B cell (primary cell): ENCODE results near the gene DNAH10. TPM values are rescaled to one million over a fixed set of nuclear protein-coding genes. Genes with fewer than 3 reads are reported as not detected.

ENCODE experiments used
- ATAC-seq: fragments of 200-7000 bp; cut with Tn5 transposase; one replicate; pipeline ENCODE4 v1.10.0; 2021; ENCODE audit warnings: low read depth, mild to moderate bottlenecking, moderate number of reproducible peaks, moderate library complexity
- CTCF ChIA-PET: fragments of 350-600 bp; sonication (Branson Sonifier 250); formaldehyde crosslinking; loops from one replicate; lab custom pipeline; 2021; ENCODE audit warnings: antibody characterized with exemption, inconsistent platforms; lab: Charles Lee
- POLR2A ChIA-PET: fragments of 350-600 bp; sonication (Branson Sonifier 250); formaldehyde crosslinking; loops from one replicate; lab custom pipeline; 2021; ENCODE audit warnings: antibody characterized with exemption; lab: Charles Lee
- DNase-seq: peaks from one replicate; pipeline ENCODE4 v3.0.0; 2013
- H2AFZ ChIP-seq: 2 replicates; pipeline ENCODE4 v1.6.1; 2012; ENCODE audit warnings: mild to moderate bottlenecking, low read depth, low read length; ENCODE audit not compliant: insufficient read depth, poor library complexity, severe bottlenecking
- H3K27ac ChIP-seq, 2 donors: 1 replicate in 1 of 2; 2 replicates in 1 of 2; pipeline ENCODE4 v1.5.1; 2012 to 2013; ENCODE audit warnings: low read length in 2 of 2, mild to moderate bottlenecking in 2 of 2, moderate library complexity in 1 of 2
- H3K27me3 ChIP-seq, 4 experiments: fragments of 200-600 bp in 1 of 4; sonication (generic) in 1 of 4; replicated peaks in 1 of 4; 1 replicate in 2 of 4; 2 replicates in 2 of 4; pipeline versions ENCODE4 v1.6.1 to v1.7.0; 2013 to 2016; ENCODE audit warnings: low read length in 3 of 4, mild to moderate bottlenecking in 2 of 4, mixed read lengths in 1 of 4, moderate library complexity in 1 of 4; ENCODE audit not compliant: insufficient read depth in 4 of 4, control insufficient read depth in 3 of 4; ENCODE audit errors: control extremely low read depth in 1 of 4
- H3K36me3 ChIP-seq, 2 experiments: replicated peaks in 1 of 2; 1 replicate in 1 of 2; 2 replicates in 1 of 2; pipeline versions ENCODE4 v1.6.1 to v1.7.1; 2013; ENCODE audit warnings: low read length in 1 of 2; ENCODE audit not compliant: insufficient read depth in 2 of 2, control insufficient read depth in 1 of 2; ENCODE audit errors: control extremely low read depth in 1 of 2, extremely low read depth in 1 of 2
- H3K4me1 ChIP-seq, 2 donors: fragments of 200-600 bp in 1 of 2; sonication (generic) in 1 of 2; 1 replicate in 1 of 2; 2 replicates in 1 of 2; pipeline versions ENCODE4 v1.5.1 to v1.6.1; 2013 to 2017; ENCODE audit warnings: low read length in 2 of 2; ENCODE audit not compliant: control insufficient read depth in 2 of 2, insufficient read depth in 2 of 2
- H3K4me2 ChIP-seq: replicated peaks from 2 replicates; pipeline ENCODE3; 2012; ENCODE audit warnings: mild to moderate bottlenecking, low read depth, low read length; ENCODE audit not compliant: poor library complexity, severe bottlenecking
- H3K4me3 ChIP-seq, 5 experiments: fragments of 200-600 bp in 1 of 5; sonication (generic) in 1 of 5; 1 replicate in 3 of 5; 2 replicates in 2 of 5; pipeline versions ENCODE4 v1.5.1 to v1.7.0; 2011 to 2016; ENCODE audit warnings: low read length in 4 of 5, mild to moderate bottlenecking in 4 of 5, low read depth in 2 of 5, control low read depth in 1 of 5, moderate library complexity in 1 of 5; ENCODE audit not compliant: insufficient read depth in 1 of 5; ENCODE audit errors: control extremely low read depth in 1 of 5, extremely low read depth in 1 of 5
- H3K79me2 ChIP-seq: fragments of 200-600 bp; sonication (generic); one replicate; pipeline ENCODE4 v1.6.0; 2016; ENCODE audit warnings: low read length; ENCODE audit not compliant: control insufficient read depth, insufficient read depth
- H3K9ac ChIP-seq: fragments of 200-600 bp; sonication (generic); 2 replicates; pipeline ENCODE4 v1.6.1; 2017; ENCODE audit warnings: mild to moderate bottlenecking, low read length, moderate library complexity
- H3K9me3 ChIP-seq, 3 donors: one replicate each; pipeline versions ENCODE4 v1.6.1 to v1.7.1; 2013; ENCODE audit warnings: low read length in 2 of 3; ENCODE audit not compliant: control insufficient read depth in 2 of 3, insufficient read depth in 1 of 3; ENCODE audit errors: control extremely low read depth in 1 of 3
- H4K20me1 ChIP-seq: 2 replicates; pipeline ENCODE4 v1.6.0; 2012; ENCODE audit warnings: mild to moderate bottlenecking, low read length; ENCODE audit not compliant: insufficient read depth, control insufficient read depth, poor library complexity, severe bottlenecking
- H3K27ac Mint-ChIP-seq: one replicate; pipeline ENCODE4 v1.8.0; 2021; ENCODE audit warnings: mixed read lengths
- H3K27me3 Mint-ChIP-seq: one replicate; pipeline ENCODE4 v1.8.0; 2021; ENCODE audit warnings: mixed read lengths
- H3K4me1 Mint-ChIP-seq: one replicate; pipeline ENCODE4 v1.8.0; 2021; ENCODE audit warnings: mixed read lengths
- H3K4me3 Mint-ChIP-seq: one replicate; pipeline ENCODE4 v1.8.0; 2021; ENCODE audit warnings: mixed read lengths
- H3K9me3 Mint-ChIP-seq: one replicate; pipeline ENCODE4 v1.8.0; 2022; ENCODE audit warnings: mixed read lengths; ENCODE audit not compliant: insufficient read depth
- EZH2 ChIP-seq: IDR thresholded peaks from 2 replicates; pipeline ENCODE4 v1.6.1; 2012; ENCODE audit warnings: borderline replicate concordance, low read depth, mild to moderate bottlenecking, moderate library complexity, low read length; ENCODE audit not compliant: insufficient read depth, poor library complexity, severe bottlenecking
- WGBS: methylation state at CpG from one replicate; pipeline ENCODE4 v1.1.5; 2013; ENCODE audit warnings: missing lambda C conversion rate; ENCODE audit not compliant: insufficient coverage; 5-methylcytosine and 5-hydroxymethylcytosine counted together
- intact Hi-C: fragments of 100-400 bp; cut with micrococcal nuclease; formaldehyde crosslinking; loops from one replicate; pipeline ENCODE4 v1.10.0; 2022
- polyA plus RNA-seq: library from polyadenylated mRNA; depleted of rRNA; stranded (reverse); fragments of >200 nt; gene quantifications from 2 replicates; pipeline ENCODE4 v1.2.3, GENCODE V29; 2012
- total RNA-seq, 2 donors: library from RNA; stranded (reverse); fragments of 120-200 nt in 1 of 2; gene quantifications; 1 replicate in 1 of 2; 2 replicates in 1 of 2; pipeline versions ENCODE4 v1.2.3 to v1.2.4, GENCODE V29; 2013 to 2022
- TF ChIP-seq, protein P1 (sequence below): fragments of 200-600 bp; IDR thresholded peaks from one replicate; pipeline ENCODE4 v1.8.0; 2022; ENCODE audit warnings: antibody characterized with exemption, mild to moderate bottlenecking

DNAH10 gene
- total and polyA plus RNA-seq, 2 donors (not counting 1 experiment from before 2014, with no cell fraction given): 0.24 to 0.99 TPM

- DNase-seq (no peak), ATAC-seq (no peak)
- no peak overlapping the region for H3K4me3 ChIP-seq
- Mint-ChIP-seq H3K27me3 (no peaks in the 10 kb centered on the region), H3K9me3 (no peaks in the 10 kb centered on the region), H3K27ac (no peak overlapping the region), H3K4me1 (peaks cover 11% of the 10 kb centered on the region), H3K4me3 (no peak overlapping the region)
- POLR2A ChIA-PET: no interaction called here
- intact Hi-C loops: no loop called here
- TF ChIP-seq, protein P1, sequence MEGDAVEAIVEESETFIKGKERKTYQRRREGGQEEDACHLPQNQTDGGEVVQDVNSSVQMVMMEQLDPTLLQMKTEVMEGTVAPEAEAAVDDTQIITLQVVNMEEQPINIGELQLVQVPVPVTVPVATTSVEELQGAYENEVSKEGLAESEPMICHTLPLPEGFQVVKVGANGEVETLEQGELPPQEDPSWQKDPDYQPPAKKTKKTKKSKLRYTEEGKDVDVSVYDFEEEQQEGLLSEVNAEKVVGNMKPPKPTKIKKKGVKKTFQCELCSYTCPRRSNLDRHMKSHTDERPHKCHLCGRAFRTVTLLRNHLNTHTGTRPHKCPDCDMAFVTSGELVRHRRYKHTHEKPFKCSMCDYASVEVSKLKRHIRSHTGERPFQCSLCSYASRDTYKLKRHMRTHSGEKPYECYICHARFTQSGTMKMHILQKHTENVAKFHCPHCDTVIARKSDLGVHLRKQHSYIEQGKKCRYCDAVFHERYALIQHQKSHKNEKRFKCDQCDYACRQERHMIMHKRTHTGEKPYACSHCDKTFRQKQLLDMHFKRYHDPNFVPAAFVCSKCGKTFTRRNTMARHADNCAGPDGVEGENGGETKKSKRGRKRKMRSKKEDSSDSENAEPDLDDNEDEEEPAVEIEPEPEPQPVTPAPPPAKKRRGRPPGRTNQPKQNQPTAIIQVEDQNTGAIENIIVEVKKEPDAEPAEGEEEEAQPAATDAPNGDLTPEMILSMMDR: no peak
- TF ChIP-seq EZH2: no peak
- WGBS: 14% methylated on average over 4 of the region's 6 CpGs
- CTCF ChIA-PET: no interaction called here
- no peak overlapping the region for H2AFZ ChIP-seq
- H3K4me2 ChIP-seq: no peak overlapping the region
- peaks cover under 1 to 4% of the 10 kb centered on the region in 2 donors for H3K4me1 ChIP-seq
- H3K36me3 ChIP-seq: peaks cover 7 to 60% of the 10 kb centered on the region in 2 experiments
- H3K9ac ChIP-seq: no peak overlapping the region
- H3K27ac ChIP-seq: peak overlapping the region in 1 of 2 donors; percentile 25
- H3K9me3 ChIP-seq: no peaks in the 10 kb centered on the region
- H3K27me3 ChIP-seq: no peaks in the 10 kb centered on the region
- H4K20me1 ChIP-seq: no peaks in the 10 kb centered on the region
- H3K79me2 ChIP-seq: no peaks in the 10 kb centered on the region
Measured at GRCh38 chr12:123748161-123748560, 13.9 kb upstream of the DNAH10 start.

DNA sequence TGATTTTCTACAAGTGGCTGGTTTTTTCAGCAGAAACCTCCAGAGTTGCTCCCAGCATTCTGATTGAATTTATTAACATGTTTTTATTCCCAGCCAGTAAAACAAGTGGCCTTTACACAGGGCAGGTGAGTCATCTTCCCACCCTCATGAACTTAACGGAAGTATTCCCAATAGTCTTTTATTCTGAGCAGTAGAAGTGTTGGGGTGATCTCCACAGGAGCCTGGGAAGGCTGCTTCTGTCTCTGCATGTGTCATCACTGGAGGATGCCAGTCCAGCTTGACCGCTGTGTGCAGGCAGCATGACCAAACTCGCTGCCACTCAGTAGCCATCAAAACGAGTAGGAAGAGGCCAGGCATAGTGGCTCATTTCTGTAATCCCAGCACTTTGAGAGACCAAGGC, 13.4 kb upstream of the DNAH10 start:
- Mint-ChIP-seq H3K4me3 (no peak overlapping the region), H3K27me3 (no peaks in the 10 kb centered on the region), H3K9me3 (no peaks in the 10 kb centered on the region), H3K27ac (no peak overlapping the region), H3K4me1 (peaks cover 9% of the 10 kb centered on the region)
- no peaks in the 10 kb centered on the region for H3K79me2 ChIP-seq
- intact Hi-C loops: no loop called here
- no peaks in the 10 kb centered on the region for H4K20me1 ChIP-seq
- H3K36me3 ChIP-seq: peaks cover 6 to 63% of the 10 kb centered on the region in 2 experiments
- TF ChIP-seq, protein P1: no peak
- TF ChIP-seq EZH2: no peak
- 94% methylated on average over 3 of the region's 4 CpGs for WGBS
- ChIA-PET POLR2A (no interaction called here), CTCF (no interaction called here)
- H3K4me3 ChIP-seq: no peak overlapping the region
- H3K4me2 ChIP-seq: no peak overlapping the region
- no peaks in the 10 kb centered on the region for H3K9me3 ChIP-seq
- H3K27me3 ChIP-seq: no peaks in the 10 kb centered on the region
- no peak overlapping the region for H2AFZ ChIP-seq
- H3K27ac ChIP-seq: no peak overlapping the region
- DNase-seq: no peak
- H3K4me1 ChIP-seq: no peaks in the 10 kb centered on the region
- ATAC-seq: no peak
- no peak overlapping the region for H3K9ac ChIP-seq
